Mesendoderm (in vitro differentiated cells): Measurements from ENCODE around the gene SRGAP3.

ENCODE experiments used
- DNase-seq: peaks from one replicate; pipeline ENCODE4 v3.0.0; 2013
- H2AK5ac ChIP-seq: 2 replicates; pipeline ENCODE4 v1.6.1; 2013; ENCODE audit warnings: low read length, inconsistent platforms
- H2BK120ac ChIP-seq: 2 replicates; pipeline ENCODE4 v1.6.1; 2013; ENCODE audit warnings: low read depth, mild to moderate bottlenecking, low read length, moderate library complexity, mixed read lengths
- H2BK15ac ChIP-seq: replicated peaks from 2 replicates; pipeline ENCODE4 v1.6.1; 2013; ENCODE audit warnings: low read depth, mild to moderate bottlenecking, moderate library complexity
- H2BK5ac ChIP-seq: 2 replicates; pipeline ENCODE4 v1.6.1; 2013; ENCODE audit warnings: low read length, inconsistent platforms
- H3K18ac ChIP-seq: 2 replicates; pipeline ENCODE4 v1.6.1; 2013; ENCODE audit warnings: mild to moderate bottlenecking, low read length, mixed read lengths
- H3K23ac ChIP-seq: one replicate; pipeline ENCODE4 v1.6.1; 2013; ENCODE audit warnings: low read length
- H3K27ac ChIP-seq: 2 replicates; pipeline ENCODE4 v1.5.1; 2013; ENCODE audit warnings: low read depth, mild to moderate bottlenecking, inconsistent platforms, low read length, moderate library complexity
- H3K27me3 ChIP-seq: 2 replicates; pipeline ENCODE4 v1.6.1; 2013; ENCODE audit warnings: low read length, control low read depth, mild to moderate bottlenecking, inconsistent platforms; ENCODE audit not compliant: insufficient read depth, poor library complexity
- H3K36me3 ChIP-seq: 2 replicates; pipeline ENCODE4 v1.6.1; 2013; ENCODE audit warnings: low read length, inconsistent platforms; ENCODE audit not compliant: control insufficient read depth, insufficient read depth
- H3K4ac ChIP-seq: one replicate; pipeline ENCODE4 v1.6.1; 2013; ENCODE audit warnings: low read depth, mild to moderate bottlenecking, low read length, moderate library complexity
- H3K4me1 ChIP-seq: 2 replicates; pipeline ENCODE4 v1.6.1; 2013; ENCODE audit warnings: low read depth, low read length, inconsistent platforms; ENCODE audit not compliant: control insufficient read depth
- H3K4me2 ChIP-seq: 2 replicates; pipeline ENCODE4 v1.6.1; 2013; ENCODE audit warnings: low read length
- H3K4me3 ChIP-seq: 2 replicates; pipeline ENCODE4 v1.5.1; 2013; ENCODE audit warnings: mild to moderate bottlenecking, low read length
- H3K56ac ChIP-seq: one replicate; pipeline ENCODE4 v1.6.1; 2013; ENCODE audit warnings: low read length
- H3K79me1 ChIP-seq: 2 replicates; pipeline ENCODE4 v1.6.1; 2013; ENCODE audit warnings: low read length, inconsistent platforms
- H3K79me2 ChIP-seq: 2 replicates; pipeline ENCODE4 v1.6.1; 2013; ENCODE audit warnings: mild to moderate bottlenecking, low read length; ENCODE audit not compliant: control insufficient read depth, insufficient read depth
- H3K9ac ChIP-seq: 2 replicates; pipeline ENCODE4 v1.6.1; 2013; ENCODE audit warnings: low read length, inconsistent platforms
- H4K5ac ChIP-seq: one replicate; pipeline ENCODE4 v1.6.1; 2013; ENCODE audit warnings: low read length
- H4K8ac ChIP-seq: one replicate; pipeline ENCODE4 v1.6.1; 2013; ENCODE audit warnings: low read depth, mild to moderate bottlenecking, control low read depth, low read length, moderate library complexity
- WGBS: extraction: QIAGEN DNeasy Blood & Tissue Kit; methylation state at CpG from one replicate; pipeline ENCODE4 v1.1.7; 2013; ENCODE audit warnings: low lambda C conversion rate, missing lambda C conversion rate; ENCODE audit not compliant: insufficient coverage; ENCODE audit errors: extremely low coverage; 5-methylcytosine and 5-hydroxymethylcytosine counted together

SRGAP3 gene

GRCh38 chr3:9229879-9230278 is 19.6 kb downstream of the SRGAP3 start:
- no peak overlapping the region for H2BK15ac ChIP-seq
- no peak overlapping the region for H2BK5ac ChIP-seq
- H2AK5ac ChIP-seq, result no peak overlapping the region
- no peaks in the 10 kb centered on the region for H3K79me1 ChIP-seq
- no peak overlapping the region for H3K27ac ChIP-seq
- H3K9ac ChIP-seq, result no peak overlapping the region
- no peak overlapping the region for H3K4me3 ChIP-seq
- H3K27me3 ChIP-seq, result no peaks in the 10 kb centered on the region
- H3K18ac ChIP-seq, result no peak overlapping the region
- H2BK120ac ChIP-seq, result no peak overlapping the region
- no peak for DNase-seq
- H3K36me3 ChIP-seq, result no peaks in the 10 kb centered on the region
- H3K4ac ChIP-seq, result no peak overlapping the region
- H3K4me2 ChIP-seq, result no peak overlapping the region
- no CpG with 5 or more reads among the region's 7 CpGs for WGBS
- no peaks in the 10 kb centered on the region for H3K79me2 ChIP-seq
- H4K5ac ChIP-seq, result no peak overlapping the region
- H4K8ac ChIP-seq, result no peak overlapping the region
- peaks cover 9% of the 10 kb centered on the region for H3K4me1 ChIP-seq
- no peak overlapping the region for H3K23ac ChIP-seq
- no peak overlapping the region for H3K56ac ChIP-seq

- H3K4ac ChIP-seq, result no peak overlapping the region
- WGBS, result no CpG with 5 or more reads among the region's 7 CpGs
- H4K8ac ChIP-seq, result no peak overlapping the region
- no peak overlapping the region for H3K56ac ChIP-seq
- H2BK120ac ChIP-seq, result no peak overlapping the region
- no peak overlapping the region for H4K5ac ChIP-seq
- H3K4me1 ChIP-seq, result peaks cover 10% of the 10 kb centered on the region
- no peak overlapping the region for H3K9ac ChIP-seq
- H3K23ac ChIP-seq, result no peak overlapping the region
- no peaks in the 10 kb centered on the region for H3K36me3 ChIP-seq
- no peak overlapping the region for H3K27ac ChIP-seq
- H2BK15ac ChIP-seq, result no peak overlapping the region
- H3K4me2 ChIP-seq, result no peak overlapping the region
- H2BK5ac ChIP-seq, result no peak overlapping the region
- no peak overlapping the region for H3K4me3 ChIP-seq
- no peaks in the 10 kb centered on the region for H3K27me3 ChIP-seq
- H3K79me2 ChIP-seq, result no peaks in the 10 kb centered on the region
- no peak for DNase-seq
- no peaks in the 10 kb centered on the region for H3K79me1 ChIP-seq
- H3K18ac ChIP-seq, result no peak overlapping the region
- no peak overlapping the region for H2AK5ac ChIP-seq
These were observed 20.1 kb downstream of the SRGAP3 start for GRCh38 chr3:9229325-9229724.

DNA sequence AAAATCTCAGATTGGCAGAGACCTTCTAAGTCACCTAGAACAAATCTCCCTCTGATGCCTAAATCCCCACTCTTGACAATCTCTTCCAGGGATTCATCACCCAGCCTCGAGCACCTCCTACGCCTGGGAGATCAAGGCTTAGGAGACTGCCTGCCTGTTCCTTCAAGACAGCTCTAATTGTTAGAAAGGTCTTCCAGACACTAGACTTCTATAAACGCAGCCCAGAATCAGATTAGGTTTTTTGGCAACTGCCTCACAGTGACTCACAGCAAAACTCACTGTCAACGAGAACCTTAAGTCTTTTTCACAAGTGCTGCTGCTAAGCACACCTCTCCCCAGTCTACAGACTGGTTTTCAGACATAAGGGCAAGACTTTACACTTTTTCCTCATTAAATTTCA is 23.1 kb downstream of the SRGAP3 start:
- no peak overlapping the region for H3K56ac ChIP-seq
- H2AK5ac ChIP-seq, result no peak overlapping the region
- DNase-seq, result no peak
- no peak overlapping the region for H3K4ac ChIP-seq
- H2BK5ac ChIP-seq, result no peak overlapping the region
- H4K5ac ChIP-seq, result no peak overlapping the region
- no peak overlapping the region for H3K9ac ChIP-seq
- no peak overlapping the region for H3K23ac ChIP-seq
- no peaks in the 10 kb centered on the region for H3K79me1 ChIP-seq
- H3K27me3 ChIP-seq, result no peaks in the 10 kb centered on the region
- H4K8ac ChIP-seq, result no peak overlapping the region
- no peak overlapping the region for H3K18ac ChIP-seq
- no CpG with 5 or more reads among the region's 4 CpGs for WGBS
- H2BK120ac ChIP-seq, result no peak overlapping the region
- H3K4me1 ChIP-seq, result peaks cover 11% of the 10 kb centered on the region
- no peaks in the 10 kb centered on the region for H3K36me3 ChIP-seq
- no peak overlapping the region for H3K4me2 ChIP-seq
- H2BK15ac ChIP-seq, result no peak overlapping the region
- H3K4me3 ChIP-seq, result no peak overlapping the region
- no peaks in the 10 kb centered on the region for H3K79me2 ChIP-seq
- H3K27ac ChIP-seq, result no peak overlapping the region

DNA sequence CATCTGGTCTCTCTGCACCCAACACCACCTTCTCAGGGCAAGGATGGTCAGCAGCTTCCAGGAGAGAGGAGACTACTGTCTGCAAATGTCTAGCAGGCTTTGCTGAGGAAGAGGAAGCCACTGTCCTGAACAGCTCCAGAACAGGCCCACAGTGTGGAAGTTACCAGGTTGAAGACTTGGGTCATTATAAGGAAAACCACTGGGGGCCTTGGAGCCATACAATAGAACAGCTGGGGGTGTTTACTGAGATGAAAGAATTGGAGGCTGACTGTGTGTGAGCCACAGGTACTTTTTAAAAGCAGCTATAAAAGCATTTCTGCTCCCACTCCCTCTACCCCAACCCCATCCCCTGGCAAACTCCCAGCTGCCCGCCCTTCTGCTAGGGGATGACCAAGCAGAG is 24.2 kb downstream of the SRGAP3 start:
- Histone ChIP-seq H3K56ac (peak overlapping the region; percentile 54), H3K9ac (no peak overlapping the region), H3K4ac (no peak overlapping the region), H2BK120ac (no peak overlapping the region), H3K79me1 (no peaks in the 10 kb centered on the region), H3K23ac (peak overlapping the region; percentile 10), H3K18ac (no peak overlapping the region), H4K5ac (no peak overlapping the region), H2AK5ac (no peak overlapping the region), H3K4me1 (peaks cover 11% of the 10 kb centered on the region), H3K27ac (no peak overlapping the region), H3K27me3 (no peaks in the 10 kb centered on the region), H4K8ac (no peak overlapping the region), H3K4me2 (no peak overlapping the region), H2BK5ac (no peak overlapping the region), H3K4me3 (no peak overlapping the region), H2BK15ac (no peak overlapping the region), H3K36me3 (no peaks in the 10 kb centered on the region), H3K79me2 (no peaks in the 10 kb centered on the region)
- DNase-seq, result peak; percentile 18
- no CpG with 5 or more reads among the region's 1 CpG for WGBS

DNA sequence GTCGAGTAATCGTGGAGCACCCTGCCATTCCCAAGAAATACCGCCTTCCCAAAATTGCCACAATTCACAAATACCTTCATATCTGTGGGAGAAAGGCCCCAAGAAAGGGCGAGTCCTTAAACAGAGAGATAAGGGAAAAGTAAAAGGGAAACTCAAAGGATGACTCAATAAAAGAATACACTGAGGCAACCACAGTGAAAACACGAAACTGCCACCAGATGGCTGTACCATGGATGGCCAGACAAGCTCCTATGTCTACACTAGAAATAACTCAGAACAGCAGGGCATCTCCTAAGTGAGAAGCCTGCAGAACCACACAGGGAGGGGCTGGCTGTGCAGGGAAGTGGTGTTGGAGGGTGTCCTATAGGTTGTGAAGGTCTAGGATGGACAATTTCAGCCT is 25.0 kb downstream of the SRGAP3 start:
- H3K56ac ChIP-seq, result no peak overlapping the region
- H3K4ac ChIP-seq, result no peak overlapping the region
- H3K27ac ChIP-seq, result no peak overlapping the region
- no peak overlapping the region for H4K8ac ChIP-seq
- no peak overlapping the region for H3K4me2 ChIP-seq
- DNase-seq, result peak; percentile 37
- H3K4me1 ChIP-seq, result peaks cover 11% of the 10 kb centered on the region
- H2AK5ac ChIP-seq, result no peak overlapping the region
- no peak overlapping the region for H3K9ac ChIP-seq
- no peak overlapping the region for H2BK15ac ChIP-seq
- no peak overlapping the region for H3K18ac ChIP-seq
- no peak overlapping the region for H4K5ac ChIP-seq
- no peak overlapping the region for H3K23ac ChIP-seq
- no peaks in the 10 kb centered on the region for H3K79me1 ChIP-seq
- no peak overlapping the region for H2BK5ac ChIP-seq
- no peaks in the 10 kb centered on the region for H3K79me2 ChIP-seq
- no peaks in the 10 kb centered on the region for H3K27me3 ChIP-seq
- WGBS, result no CpG with 5 or more reads among the region's 5 CpGs
- H3K4me3 ChIP-seq, result no peak overlapping the region
- no peaks in the 10 kb centered on the region for H3K36me3 ChIP-seq
- no peak overlapping the region for H2BK120ac ChIP-seq

DNA sequence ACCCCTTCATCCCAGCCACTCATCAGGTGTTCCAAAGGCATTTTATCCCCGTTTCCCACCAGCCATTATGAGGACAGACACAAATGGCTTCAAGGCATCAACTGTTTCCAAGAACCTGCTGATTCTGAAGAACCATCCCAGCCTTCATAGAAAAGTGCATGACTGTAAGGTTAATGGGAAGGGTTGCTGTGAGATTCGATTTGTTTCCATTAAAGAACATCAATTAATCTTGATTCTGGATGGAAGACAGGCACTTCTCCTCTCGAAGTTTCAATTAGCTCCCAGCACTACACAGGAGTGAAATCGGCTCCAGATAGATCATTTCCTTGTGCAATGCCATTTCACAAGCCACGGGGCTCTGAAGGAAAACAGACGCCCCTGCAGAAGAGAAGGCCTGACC is 25.8 kb downstream of the SRGAP3 start:
- Histone ChIP-seq H3K4me2 (no peak overlapping the region), H3K23ac (no peak overlapping the region), H2AK5ac (no peak overlapping the region), H4K8ac (no peak overlapping the region), H3K27me3 (no peaks in the 10 kb centered on the region), H2BK15ac (no peak overlapping the region), H3K79me1 (no peaks in the 10 kb centered on the region), H3K36me3 (no peaks in the 10 kb centered on the region), H3K79me2 (no peaks in the 10 kb centered on the region), H3K18ac (no peak overlapping the region), H3K27ac (no peak overlapping the region), H2BK120ac (no peak overlapping the region), H3K4me3 (no peak overlapping the region), H2BK5ac (no peak overlapping the region), H3K4me1 (peaks cover 11% of the 10 kb centered on the region), H3K9ac (no peak overlapping the region), H3K56ac (no peak overlapping the region), H3K4ac (no peak overlapping the region), H4K5ac (no peak overlapping the region)
- DNase-seq, result no peak
- WGBS, result no CpG with 5 or more reads among the region's 6 CpGs
